AG10803 (cell line): ENCODE measurements around the gene DMPK.
"Not testable (repeated sequence)": the region's sequence is repeated elsewhere in the genome, so short reads cannot be mapped to it uniquely, and the experiment has no call there.

Experiments
- DNase-seq: peaks from one replicate; pipeline ENCODE4 v3.0.0; 2010; ENCODE audit warnings: low read depth
- H3K4me3 ChIP-seq: 2 replicates; pipeline ENCODE4 v1.5.1; 2011; ENCODE audit warnings: mild to moderate bottlenecking, low read length, control low read depth
- TF ChIP-seq, protein P1 (sequence below): conservative IDR thresholded peaks from 2 replicates; pipeline ENCODE4 v1.5.1; 2011; ENCODE audit warnings: mild to moderate bottlenecking, low read length, control low read depth, inconsistent platforms

The DMPK gene

DNA sequence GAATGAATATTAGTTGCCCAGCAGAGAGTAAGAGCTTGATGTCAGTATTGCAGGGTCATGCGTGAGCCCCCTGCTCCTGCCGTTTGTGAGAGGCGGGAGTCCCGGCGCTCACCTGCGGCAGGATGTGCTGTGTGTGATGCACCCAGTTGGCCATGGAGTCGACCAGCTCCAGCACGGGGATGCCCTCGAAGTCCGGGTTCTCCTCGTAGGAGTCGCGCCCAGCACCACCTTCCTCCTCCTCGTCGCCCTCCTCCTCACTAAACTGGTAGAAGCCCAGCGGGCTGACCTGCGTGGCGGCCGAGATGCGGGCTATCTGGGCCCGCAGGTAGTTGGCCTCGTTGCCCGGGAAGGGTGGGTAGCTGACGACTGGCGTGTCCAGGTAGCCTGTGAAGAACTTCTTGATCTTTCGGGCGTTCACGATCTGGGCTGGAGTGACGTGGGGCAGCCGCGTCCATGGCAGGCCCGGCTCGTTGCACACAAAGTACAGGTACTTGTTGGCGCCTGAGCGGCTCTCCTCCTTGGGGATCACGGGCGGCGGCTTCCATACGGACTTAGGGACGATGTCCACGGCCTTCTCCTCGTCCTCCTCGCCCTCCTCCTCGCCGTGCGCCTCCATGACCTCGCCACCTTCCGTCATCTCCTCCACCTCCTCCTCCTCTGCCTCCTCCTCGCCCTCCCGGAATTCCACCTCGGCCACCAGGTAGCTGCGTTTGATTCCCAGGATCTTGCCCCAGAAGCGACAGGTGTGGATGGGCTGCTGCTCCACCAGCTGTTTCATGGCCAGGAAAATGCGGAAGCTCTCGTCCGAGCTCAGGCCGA, 22.1 kb upstream of the DMPK start:
- TF ChIP-seq, protein P1, sequence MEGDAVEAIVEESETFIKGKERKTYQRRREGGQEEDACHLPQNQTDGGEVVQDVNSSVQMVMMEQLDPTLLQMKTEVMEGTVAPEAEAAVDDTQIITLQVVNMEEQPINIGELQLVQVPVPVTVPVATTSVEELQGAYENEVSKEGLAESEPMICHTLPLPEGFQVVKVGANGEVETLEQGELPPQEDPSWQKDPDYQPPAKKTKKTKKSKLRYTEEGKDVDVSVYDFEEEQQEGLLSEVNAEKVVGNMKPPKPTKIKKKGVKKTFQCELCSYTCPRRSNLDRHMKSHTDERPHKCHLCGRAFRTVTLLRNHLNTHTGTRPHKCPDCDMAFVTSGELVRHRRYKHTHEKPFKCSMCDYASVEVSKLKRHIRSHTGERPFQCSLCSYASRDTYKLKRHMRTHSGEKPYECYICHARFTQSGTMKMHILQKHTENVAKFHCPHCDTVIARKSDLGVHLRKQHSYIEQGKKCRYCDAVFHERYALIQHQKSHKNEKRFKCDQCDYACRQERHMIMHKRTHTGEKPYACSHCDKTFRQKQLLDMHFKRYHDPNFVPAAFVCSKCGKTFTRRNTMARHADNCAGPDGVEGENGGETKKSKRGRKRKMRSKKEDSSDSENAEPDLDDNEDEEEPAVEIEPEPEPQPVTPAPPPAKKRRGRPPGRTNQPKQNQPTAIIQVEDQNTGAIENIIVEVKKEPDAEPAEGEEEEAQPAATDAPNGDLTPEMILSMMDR = no peak
- H3K4me3 ChIP-seq = no peak overlapping the region
- no peak for DNase-seq

DNA sequence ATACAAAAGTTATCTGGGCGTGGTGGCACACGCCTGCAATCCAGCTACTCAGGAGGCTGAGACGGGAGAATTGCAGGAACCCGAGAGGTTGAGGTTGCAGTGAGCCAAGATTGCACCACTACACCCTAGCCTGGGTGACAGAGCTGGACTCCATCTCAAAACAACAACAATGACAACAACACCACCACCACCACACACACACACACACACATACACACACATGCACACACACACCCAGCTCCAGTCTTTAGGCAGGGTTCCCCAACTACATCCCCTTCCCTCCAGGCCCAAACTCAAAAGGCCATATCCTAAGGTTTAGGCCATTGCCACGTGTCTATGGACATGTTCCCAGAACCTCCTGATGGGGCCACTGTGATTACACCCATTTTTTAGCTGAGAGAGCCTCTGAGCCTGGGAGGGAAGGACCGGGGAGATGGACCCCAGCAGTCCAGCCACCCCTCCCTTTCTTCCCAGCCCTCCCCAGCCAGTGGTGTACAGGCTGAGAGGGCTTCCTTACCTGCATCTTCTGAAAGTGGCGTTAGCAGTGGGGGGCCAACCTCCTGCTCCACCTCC, 19.4 kb upstream of the DMPK start:
- H3K4me3 ChIP-seq = no peak overlapping the region
- TF ChIP-seq, protein P1 = no peak
- no peak for DNase-seq

DNA sequence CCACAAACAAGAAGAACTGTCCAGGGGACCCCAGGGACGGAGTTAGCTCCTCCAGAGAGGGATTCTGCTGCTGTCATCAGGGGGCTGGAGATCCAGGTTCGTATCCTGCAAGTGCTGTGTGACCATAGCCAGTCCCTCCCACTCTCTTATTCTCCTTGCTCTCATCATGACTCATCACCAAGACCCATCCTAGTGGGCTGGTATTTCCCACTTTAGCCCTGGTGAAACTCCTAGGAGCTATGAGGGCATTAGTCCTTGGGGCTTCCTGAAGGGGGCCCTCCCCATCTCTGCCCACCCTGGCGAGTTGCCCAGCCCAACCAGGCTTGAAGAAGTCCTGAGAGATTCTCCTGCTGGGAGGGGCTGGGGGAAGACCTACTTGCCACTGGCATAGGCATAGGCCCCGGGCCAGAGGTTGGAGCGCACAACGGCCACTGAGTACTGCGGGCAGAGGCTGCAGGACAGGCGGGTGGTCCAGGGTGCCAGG, 17.8 kb upstream of the DMPK start:
- TF ChIP-seq, protein P1 = no peak
- H3K4me3 ChIP-seq = no peak overlapping the region
- DNase-seq = peak; percentile 40

DNA sequence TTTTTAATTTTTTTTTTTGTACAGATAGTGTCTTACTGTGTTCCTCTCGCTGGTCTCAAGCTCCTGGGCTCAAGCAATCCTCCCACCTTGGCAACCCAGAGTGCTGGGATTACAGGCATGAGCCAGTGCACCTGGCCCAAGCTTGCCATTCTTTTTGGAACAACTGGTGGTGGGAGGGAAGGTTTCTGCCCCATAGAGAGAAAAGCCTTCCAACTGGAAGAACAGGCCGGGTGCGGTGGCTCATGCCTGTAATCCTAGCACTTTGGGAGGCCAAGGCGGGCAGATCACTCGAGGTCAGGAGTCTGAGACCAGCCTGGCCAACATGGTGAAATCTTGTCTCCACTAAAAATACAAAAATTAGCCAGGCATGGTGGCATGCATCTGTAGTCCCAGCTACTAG, 17.3 kb upstream of the DMPK start:
- DNase-seq, H3K4me3 ChIP-seq: not testable (repeated sequence)

DNA sequence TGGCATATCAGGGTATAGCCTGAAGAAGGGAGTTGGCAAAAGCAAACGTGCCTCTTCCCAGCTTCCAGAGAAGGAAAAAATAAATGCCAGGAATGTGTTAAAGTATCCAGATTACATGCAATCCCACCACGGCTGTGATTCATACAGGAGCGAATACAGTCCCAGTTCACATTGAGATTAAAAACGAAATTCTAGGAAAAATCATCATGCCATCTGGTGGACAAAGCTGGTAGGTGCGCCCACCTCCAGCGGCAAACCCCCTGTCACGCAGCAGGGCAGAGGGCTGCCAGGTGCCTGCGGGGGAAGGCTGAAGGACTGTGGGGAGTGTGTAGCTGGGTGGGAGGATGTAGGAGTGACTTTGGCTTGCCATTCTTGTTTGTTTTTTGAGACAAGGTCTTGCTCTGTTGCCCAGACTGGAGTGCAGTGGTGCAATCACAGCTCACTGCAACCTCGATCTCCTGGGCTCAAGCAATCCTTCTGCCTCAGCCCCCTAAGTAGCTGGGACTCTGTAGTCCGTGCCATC, 16.8 kb upstream of the DMPK start:
- TF ChIP-seq, protein P1 = peak; percentile 75
- H3K4me3 ChIP-seq = no peak overlapping the region; the same call in 1 of the 2 replicates
- DNase-seq = peak; percentile 90

DNA sequence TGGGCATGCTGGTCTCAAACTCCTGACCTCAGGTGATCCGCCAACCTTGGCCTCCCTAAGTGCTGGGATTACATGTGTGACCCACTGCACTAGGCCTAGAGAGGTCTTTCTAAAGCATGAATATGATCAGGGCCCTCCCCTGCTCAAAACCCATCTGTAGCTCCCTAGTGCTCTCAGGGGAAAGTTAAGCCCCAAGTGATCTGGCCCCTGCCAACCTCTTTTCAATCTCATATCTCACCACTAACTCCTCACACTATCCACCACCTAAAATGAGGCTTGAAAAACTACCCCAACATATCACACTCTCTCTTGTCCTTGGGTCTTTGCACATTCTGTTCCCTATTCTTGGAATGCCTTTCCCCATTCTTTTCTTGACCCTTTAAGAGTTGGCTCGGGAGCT, 12.3 kb upstream of the DMPK start:
- TF ChIP-seq, protein P1 = no peak
- no peak for DNase-seq
- H3K4me3 ChIP-seq = no peak overlapping the region

DNA sequence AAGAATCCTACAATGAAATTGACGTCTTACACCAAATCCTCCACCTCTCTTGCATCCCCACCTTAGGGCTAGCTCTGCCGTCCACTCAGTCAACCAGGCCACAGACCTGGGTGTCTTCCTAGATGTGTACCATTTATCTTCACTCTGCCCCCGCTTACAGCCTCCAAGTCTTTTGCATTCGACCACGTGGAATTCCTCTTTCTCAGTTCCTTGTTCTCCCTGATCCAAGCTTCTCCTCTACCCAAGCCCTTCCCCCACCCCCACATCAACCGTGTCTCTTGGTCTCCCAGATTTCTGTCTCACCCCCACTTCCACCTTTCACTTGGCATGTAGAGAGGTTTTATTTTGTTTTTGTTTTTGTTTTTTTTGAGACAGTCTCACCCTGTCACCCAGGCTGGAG, 11.6 kb upstream of the DMPK start:
- no peak overlapping the region for H3K4me3 ChIP-seq
- TF ChIP-seq, protein P1 = no peak
- no peak for DNase-seq
